Transverse colon (tissue), 4 donors: Measurements from ENCODE around the gene MREG.

ENCODE experiments used
- EP300 ChIP-seq: sonication (generic); formaldehyde crosslinking; IDR thresholded peaks from one replicate; pipeline ENCODE4 v1.6.1; 2017; ENCODE audit warnings: antibody characterized with exemption, low read depth
- POLR2A ChIP-seq: fragments of 450-650 bp; IDR thresholded peaks from one replicate; pipeline ENCODE4 v1.6.1; 2016; ENCODE audit warnings: antibody characterized with exemption, mild to moderate bottlenecking, moderate library complexity
- POLR2AphosphoS5 ChIP-seq, 3 donors: sonication (generic); formaldehyde crosslinking; IDR thresholded peaks; one replicate each; pipeline ENCODE4 v1.6.1; 2016; ENCODE audit warnings: antibody characterized with exemption in 3 of 3
- TF ChIP-seq, protein P1 (sequence below), 5 experiments: fragments of 200-600 bp in 3 of 5; fragments of 450-650 bp in 2 of 5; sonication (generic) in 3 of 5; IDR thresholded peaks; 1 replicate in 2 of 5; 2 replicates in 3 of 5; pipeline ENCODE4 v1.5.1; 2016 to 2017; ENCODE audit warnings: antibody characterized with exemption in 5 of 5, inconsistent platforms in 3 of 5, mild to moderate bottlenecking in 2 of 5, moderate library complexity in 1 of 5

DNA sequence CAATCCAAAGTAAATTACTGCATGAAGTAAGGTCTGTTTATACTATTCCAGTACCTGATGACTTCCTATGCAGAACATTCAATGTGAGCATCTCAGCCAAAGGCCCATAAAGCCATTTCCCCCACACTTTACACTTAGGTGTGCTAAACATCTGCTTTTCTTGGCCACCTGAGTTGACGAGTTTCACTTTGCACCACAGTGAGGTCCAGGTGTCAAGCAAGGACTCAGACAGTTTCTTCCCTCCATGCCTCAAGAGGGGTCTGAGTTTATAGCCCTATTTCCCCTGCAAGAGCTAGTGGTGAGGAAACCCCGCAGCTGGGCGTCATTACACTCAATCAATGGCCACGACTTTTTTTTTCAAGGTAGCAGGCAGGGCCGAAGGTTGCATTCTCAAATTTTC is 107.7 kb downstream of the MREG start:
- TF ChIP-seq, protein P1, sequence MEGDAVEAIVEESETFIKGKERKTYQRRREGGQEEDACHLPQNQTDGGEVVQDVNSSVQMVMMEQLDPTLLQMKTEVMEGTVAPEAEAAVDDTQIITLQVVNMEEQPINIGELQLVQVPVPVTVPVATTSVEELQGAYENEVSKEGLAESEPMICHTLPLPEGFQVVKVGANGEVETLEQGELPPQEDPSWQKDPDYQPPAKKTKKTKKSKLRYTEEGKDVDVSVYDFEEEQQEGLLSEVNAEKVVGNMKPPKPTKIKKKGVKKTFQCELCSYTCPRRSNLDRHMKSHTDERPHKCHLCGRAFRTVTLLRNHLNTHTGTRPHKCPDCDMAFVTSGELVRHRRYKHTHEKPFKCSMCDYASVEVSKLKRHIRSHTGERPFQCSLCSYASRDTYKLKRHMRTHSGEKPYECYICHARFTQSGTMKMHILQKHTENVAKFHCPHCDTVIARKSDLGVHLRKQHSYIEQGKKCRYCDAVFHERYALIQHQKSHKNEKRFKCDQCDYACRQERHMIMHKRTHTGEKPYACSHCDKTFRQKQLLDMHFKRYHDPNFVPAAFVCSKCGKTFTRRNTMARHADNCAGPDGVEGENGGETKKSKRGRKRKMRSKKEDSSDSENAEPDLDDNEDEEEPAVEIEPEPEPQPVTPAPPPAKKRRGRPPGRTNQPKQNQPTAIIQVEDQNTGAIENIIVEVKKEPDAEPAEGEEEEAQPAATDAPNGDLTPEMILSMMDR (IDR thresholded peaks at IDR 0.05): no peak
- TF ChIP-seq POLR2AphosphoS5 (IDR thresholded peaks at IDR 0.05) (no peak), POLR2A (no peak), EP300 (no peak)
